ENCODE measurements around the gene NFYB.
A peak's percentile ranks its signal among the peaks of the same experiment; 100 is the strongest.
"Not testable (repeated sequence)": the region's sequence is repeated elsewhere in the genome, so short reads cannot be mapped to it uniquely, and the experiment has no call there.

Gene NFYB

DNA sequence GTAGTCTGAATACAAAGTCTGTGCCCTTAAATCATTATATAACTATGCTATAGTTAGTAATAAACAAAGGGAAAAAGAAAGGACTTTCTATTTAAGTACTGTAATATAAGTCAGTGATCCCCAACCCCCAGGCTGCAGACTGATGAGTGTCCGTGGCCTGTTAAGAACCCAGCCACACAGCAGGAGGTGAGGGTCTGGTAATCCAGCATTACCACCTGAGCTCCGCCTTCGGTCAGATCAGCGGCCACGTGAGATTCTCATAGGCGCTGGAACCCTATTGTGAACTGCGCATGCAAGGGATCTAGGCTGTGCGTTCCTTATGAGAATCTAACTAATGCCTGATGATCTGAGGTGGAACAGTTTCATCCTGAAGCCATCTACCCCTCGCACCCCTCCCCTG lies 15.7 kb downstream of the NFYB start:
- no peaks in the 10 kb centered on the region for H3K27me3 ChIP-seq (replicated peaks; ENCODE audit: control insufficient read depth, insufficient read depth, low read length)
- peaks cover 2% of the 10 kb centered on the region for H3K36me3 ChIP-seq (ENCODE audit: control insufficient read depth, insufficient read depth, low read length)
- no peak overlapping the region for H3K4me3 ChIP-seq (replicated peaks; ENCODE audit: low read depth, low read length)
- no peak for DNase-seq (ENCODE audit: extremely low read depth, insufficient read length)
- TF ChIP-seq, protein P1, sequence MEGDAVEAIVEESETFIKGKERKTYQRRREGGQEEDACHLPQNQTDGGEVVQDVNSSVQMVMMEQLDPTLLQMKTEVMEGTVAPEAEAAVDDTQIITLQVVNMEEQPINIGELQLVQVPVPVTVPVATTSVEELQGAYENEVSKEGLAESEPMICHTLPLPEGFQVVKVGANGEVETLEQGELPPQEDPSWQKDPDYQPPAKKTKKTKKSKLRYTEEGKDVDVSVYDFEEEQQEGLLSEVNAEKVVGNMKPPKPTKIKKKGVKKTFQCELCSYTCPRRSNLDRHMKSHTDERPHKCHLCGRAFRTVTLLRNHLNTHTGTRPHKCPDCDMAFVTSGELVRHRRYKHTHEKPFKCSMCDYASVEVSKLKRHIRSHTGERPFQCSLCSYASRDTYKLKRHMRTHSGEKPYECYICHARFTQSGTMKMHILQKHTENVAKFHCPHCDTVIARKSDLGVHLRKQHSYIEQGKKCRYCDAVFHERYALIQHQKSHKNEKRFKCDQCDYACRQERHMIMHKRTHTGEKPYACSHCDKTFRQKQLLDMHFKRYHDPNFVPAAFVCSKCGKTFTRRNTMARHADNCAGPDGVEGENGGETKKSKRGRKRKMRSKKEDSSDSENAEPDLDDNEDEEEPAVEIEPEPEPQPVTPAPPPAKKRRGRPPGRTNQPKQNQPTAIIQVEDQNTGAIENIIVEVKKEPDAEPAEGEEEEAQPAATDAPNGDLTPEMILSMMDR (IDR thresholded peaks at IDR 0.05; ENCODE audit: insufficient read depth, low read length, poor library complexity, severe bottlenecking) = no peak

DNA sequence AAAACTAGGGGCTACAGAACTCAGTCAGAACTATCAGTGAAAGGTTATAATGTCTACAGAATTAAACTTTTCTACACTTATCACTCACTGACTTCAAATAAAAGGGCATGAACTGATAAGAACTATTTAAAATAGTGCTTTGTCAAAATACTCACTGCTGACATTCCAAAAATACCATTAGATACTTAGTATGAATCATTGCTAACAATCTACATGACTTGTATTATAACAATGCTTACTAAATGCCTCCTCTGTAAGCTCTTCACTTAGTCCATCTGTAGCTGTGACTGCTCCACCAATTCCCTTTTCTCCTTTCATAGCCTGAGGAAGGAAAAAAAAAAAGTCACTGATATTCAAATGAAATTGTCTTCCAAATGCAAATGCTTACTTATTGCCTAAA lies 17.0 kb downstream of the NFYB start:
- TF ChIP-seq, protein P1 (IDR thresholded peaks at IDR 0.05; ENCODE audit: insufficient read depth, low read length, poor library complexity, severe bottlenecking) = no peak
- no peak overlapping the region for H3K4me3 ChIP-seq (replicated peaks; ENCODE audit: low read depth, low read length)
- DNase-seq (ENCODE audit: extremely low read depth, insufficient read length) = no peak
- peaks cover 2% of the 10 kb centered on the region for H3K36me3 ChIP-seq (ENCODE audit: control insufficient read depth, insufficient read depth, low read length)
- H3K27me3 ChIP-seq (replicated peaks; ENCODE audit: control insufficient read depth, insufficient read depth, low read length) = no peaks in the 10 kb centered on the region

DNA sequence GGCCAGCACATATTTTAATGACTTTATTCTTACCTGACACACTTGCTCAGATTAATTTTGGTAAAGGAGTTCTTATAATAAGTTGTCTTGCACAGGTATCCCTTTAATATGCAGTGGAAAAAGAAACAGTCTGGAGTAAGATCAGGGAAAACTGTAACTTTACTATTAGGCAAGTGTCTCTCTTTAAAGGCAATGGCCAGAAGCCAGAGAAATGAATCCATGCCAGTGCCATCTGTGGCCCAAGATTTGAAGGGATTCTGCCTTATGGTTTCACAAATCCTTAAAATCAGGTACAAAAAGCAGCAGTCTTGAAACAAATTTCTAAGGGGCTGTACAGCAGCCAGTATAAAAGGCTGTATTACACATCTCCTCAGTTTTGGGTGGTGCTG lies 22.4 kb downstream of the NFYB start:
- DNase-seq (ENCODE audit: extremely low read depth, insufficient read length) = no peak
- H3K27me3 ChIP-seq (replicated peaks; ENCODE audit: control insufficient read depth, insufficient read depth, low read length) = no peaks in the 10 kb centered on the region
- no peak overlapping the region for H3K4me3 ChIP-seq (replicated peaks; ENCODE audit: low read depth, low read length)
- no peaks in the 10 kb centered on the region; the same call in 1 of the 2 replicates for H3K36me3 ChIP-seq (ENCODE audit: control insufficient read depth, insufficient read depth, low read length)
- TF ChIP-seq, protein P1 (IDR thresholded peaks at IDR 0.05; ENCODE audit: insufficient read depth, low read length, poor library complexity, severe bottlenecking) = no peak

DNA sequence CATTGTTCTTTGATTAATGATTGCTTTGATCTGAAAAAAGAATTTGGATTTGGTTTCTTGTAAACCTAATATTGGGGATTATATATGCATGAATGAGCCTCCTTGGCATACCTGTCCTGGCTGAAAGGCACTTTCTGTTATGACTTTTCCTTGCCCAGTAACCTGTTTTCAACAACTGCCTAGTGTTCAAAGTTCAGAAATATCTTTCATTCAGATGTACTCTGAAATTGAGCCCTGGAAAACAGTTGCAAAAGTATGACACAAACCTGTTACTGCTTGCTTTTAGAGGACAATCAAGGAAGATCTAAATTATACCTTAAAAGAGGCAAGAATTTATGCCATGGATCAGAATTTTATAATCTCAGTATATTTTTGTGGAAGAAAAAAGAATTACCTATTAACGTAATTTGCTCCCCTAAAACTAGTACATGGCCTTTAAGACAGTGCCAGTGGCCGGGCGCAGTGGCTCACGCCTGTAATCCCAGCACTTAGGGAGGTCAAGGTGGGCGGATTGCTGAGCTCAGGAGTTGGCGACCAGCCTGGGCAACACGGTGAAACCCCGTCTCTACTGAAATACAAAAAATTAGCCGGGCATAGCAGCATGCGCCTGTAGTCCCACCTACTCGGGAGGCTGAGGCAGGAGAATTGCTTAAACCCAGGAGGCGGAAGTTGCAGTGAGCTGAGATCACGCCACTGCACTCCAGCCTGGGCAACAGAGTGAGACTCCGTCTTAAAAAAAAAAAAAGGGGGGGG lies 23.0 kb downstream of the NFYB start:
- DNase-seq (ENCODE audit: extremely low read depth, insufficient read length) = not testable (repeated sequence)

DNA sequence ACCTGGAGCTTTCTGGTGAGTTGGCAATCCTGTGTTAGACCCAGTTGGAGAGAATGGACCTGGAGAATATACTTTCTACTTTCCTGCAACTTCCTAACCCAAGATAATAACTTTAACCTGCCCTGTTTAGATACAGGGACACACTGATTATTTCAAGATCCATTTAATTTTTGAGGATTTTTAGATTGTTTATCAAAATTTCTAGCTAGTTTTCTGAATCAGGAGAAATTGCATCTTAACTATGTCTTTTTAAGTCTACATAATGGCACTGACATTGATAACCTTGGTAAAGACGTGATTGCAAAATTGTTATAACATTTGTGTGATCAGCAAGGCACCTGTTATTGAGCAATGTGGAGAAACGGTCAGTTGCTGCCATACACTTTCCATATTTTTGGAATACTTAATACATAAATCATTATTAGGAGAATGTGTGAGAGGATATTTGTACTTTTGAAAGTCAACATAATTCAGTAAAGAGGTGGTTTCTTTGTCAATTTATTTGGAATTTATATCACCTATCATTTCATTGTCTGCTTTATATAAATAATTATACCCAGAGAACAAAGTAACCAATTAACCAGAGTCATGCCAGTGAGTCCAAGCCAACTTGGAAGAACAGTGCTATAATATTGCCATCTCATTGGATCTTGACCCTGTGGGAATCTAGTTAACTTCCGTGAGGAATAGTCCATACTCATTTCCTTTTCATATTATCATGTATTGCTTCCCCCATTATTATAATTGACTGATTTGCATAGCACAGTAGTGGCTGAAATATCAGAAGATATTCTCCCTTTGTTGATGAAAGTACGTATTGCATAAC lies 28.4 kb downstream of the NFYB start:
- no peaks in the 10 kb centered on the region; the same call in 1 of the 2 replicates for H3K36me3 ChIP-seq (ENCODE audit: control insufficient read depth, insufficient read depth, low read length)
- DNase-seq (ENCODE audit: extremely low read depth, insufficient read length) = no peak
- TF ChIP-seq, protein P1 (IDR thresholded peaks at IDR 0.05; ENCODE audit: insufficient read depth, low read length, poor library complexity, severe bottlenecking) = no peak
- no peak overlapping the region for H3K4me3 ChIP-seq (replicated peaks; ENCODE audit: low read depth, low read length)
- H3K27me3 ChIP-seq (replicated peaks; ENCODE audit: control insufficient read depth, insufficient read depth, low read length) = no peaks in the 10 kb centered on the region

More for the DNA sequence above, 23.0 kb downstream of the NFYB start:
- not testable (repeated sequence) for H3K27me3 ChIP-seq (replicated peaks; ENCODE audit: control insufficient read depth, insufficient read depth, low read length); H3K36me3 ChIP-seq (ENCODE audit: control insufficient read depth, insufficient read depth, low read length); H3K4me3 ChIP-seq (replicated peaks; ENCODE audit: low read depth, low read length)

DNA sequence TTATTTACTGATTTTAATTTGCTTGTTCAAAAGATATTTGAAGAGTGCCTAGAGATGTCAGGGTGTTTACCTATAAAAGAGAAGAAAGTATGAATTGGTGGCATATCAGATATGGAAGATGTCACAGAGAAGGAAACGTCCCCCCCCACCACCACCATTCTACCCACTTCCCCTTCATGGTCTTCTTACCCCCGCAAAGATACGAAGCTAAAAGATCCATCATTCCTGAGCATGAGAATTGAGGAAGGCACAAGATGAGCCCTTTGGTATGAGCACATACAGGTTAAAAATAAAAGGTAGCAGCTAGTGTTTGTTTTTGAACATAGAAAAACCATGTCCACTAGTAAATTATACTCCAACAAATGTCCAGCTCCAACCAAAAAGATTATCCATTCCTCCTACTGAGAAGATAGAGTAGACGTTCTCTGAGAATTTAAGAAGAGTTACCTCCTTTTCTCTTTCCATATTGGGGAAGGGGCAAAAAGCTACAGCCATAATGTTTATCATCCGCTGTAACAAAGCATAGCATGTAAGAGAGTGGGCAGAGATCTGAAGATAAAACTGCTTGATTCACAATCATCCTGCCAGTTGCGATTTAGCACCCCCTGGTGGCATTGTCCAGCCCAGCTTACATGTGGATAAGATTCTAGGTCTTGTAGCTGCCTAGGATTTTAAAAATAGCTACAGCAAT lies 29.1 kb downstream of the NFYB start:
- no peaks in the 10 kb centered on the region for H3K27me3 ChIP-seq (replicated peaks; ENCODE audit: control insufficient read depth, insufficient read depth, low read length)
- TF ChIP-seq, protein P1 (IDR thresholded peaks at IDR 0.05; ENCODE audit: insufficient read depth, low read length, poor library complexity, severe bottlenecking) = peak; percentile 89
- no peak overlapping the region for H3K4me3 ChIP-seq (replicated peaks; ENCODE audit: low read depth, low read length)
- H3K36me3 ChIP-seq (ENCODE audit: control insufficient read depth, insufficient read depth, low read length) = no peaks in the 10 kb centered on the region; the same call in 1 of the 2 replicates
- peak; percentile 20 for DNase-seq (ENCODE audit: extremely low read depth, insufficient read length)

All from GM06990 (cell line).